Effector CD8-positive, alpha-beta T cell (primary cell): ENCODE data around the gene FANCL.
"Not testable (repeated sequence)": the region's sequence is repeated elsewhere in the genome, so short reads cannot be mapped to it uniquely, and the experiment has no call there.

ENCODE experiments used
- DNase-seq: peaks from one replicate; lab custom pipeline; 2025; lab: John Stamatoyannopoulos, UW

FANCL gene

DNA sequence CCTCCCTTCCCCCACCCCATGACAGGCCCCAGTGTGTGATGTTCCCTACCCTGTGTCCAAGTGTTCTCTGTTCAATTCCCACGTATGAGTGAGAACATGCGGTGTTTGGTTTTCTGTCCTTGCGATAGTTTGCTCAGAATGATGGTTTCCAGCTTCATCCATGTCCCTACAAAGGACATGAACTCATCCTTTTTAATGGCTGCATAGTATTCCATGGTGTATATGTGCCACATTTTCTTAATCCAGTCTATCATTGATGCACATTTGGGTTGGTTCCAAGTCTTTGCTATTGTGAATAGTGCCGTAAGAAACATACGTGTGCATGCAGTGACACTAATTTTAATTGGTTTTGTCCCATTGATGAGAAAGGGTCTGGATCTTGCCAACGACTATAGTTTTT lies 95.4 kb downstream of the FANCL start:
- DNase-seq = not testable (repeated sequence)

DNA sequence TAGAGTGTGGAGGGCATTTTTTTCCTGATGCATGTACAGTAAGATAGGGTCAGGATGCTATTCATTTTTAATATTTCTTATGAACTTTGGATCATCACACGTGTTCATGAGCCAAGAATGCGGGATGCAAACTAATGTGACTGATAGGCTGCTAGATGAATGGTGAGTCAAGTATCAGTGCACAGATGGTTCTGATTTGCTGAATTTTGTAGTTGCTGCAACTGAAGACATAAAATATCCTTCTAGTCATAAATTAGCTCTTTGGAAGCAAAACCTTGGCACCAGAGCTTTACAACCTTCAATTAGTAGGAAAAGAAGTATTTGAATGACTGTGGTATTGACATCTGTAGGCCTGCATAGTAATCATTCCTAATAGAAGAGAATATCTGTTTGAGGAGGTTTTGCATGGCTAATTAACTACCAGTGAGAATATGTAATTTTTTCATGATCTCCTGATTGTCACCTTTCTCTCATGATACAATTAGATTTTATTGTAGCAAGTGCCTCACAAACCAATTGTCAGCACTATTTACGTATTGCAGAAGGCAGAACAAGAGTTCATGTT lies 100.5 kb downstream of the FANCL start:
- DNase-seq = no peak

DNA sequence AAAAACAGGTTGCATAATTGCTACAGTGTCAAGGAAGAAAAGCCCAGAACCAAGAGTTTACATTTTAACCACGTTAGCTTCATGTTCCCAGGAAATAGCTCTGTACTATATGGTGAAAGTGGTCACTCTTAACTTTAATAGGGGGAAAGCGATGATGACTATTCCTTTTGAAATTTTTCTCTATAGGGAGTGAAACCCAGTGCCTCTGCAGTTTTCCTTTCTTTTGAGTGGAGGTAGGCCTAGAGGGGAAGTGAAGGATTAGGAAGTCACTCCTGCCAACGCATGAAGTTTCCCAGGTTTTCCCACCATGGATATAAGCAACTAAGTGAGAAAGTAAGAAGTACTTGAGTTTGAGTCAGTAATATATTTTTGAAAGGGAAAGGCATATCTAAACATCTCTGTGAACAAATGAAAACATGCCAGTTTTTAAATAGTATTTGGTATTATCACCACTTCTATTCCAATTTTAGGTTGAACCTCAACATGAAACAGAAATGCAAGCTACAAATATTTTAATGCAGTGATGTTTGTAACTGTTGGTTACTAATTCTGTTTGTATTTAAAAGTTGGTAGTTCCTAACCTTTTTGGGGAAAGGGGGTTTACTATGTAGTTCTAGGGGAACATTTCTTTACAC lies 102.6 kb downstream of the FANCL start:
- no peak for DNase-seq

DNA sequence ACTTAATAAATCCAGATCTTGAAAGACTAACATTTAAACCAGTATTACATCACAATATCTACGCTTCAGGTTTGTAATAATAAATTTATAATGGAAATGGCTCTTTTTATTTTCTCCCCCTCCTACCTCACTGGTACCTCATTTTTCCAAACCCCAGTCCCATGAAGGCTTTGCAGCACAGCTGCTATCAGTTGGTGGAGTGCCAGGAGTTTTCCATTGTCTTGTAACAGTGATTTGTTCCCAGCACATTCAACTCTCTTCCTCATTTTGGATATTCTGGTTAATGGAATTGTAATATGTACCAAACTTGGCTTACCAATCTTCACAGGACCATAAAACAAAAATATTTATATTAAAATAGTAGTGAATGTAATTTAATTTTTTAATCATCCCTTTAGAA lies 103.3 kb downstream of the FANCL start:
- no peak for DNase-seq

DNA sequence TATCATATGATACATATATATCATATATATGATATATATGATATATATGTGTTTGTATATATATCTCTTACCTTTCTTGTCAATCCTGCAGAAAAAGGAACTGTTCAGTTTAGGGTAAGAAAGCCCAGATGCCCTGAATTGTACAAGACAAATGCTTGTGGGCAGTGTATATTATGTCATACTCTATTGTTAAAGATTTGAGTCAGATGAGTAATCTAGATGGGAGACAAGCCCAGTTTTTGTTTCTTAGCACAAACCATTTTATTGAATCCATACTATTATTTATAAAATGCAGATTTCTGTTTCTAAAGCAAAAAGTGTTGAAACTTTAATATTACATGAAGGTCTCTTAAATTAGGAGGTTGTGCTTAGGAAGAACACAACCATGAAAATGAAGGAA lies 103.9 kb downstream of the FANCL start:
- DNase-seq = no peak

DNA sequence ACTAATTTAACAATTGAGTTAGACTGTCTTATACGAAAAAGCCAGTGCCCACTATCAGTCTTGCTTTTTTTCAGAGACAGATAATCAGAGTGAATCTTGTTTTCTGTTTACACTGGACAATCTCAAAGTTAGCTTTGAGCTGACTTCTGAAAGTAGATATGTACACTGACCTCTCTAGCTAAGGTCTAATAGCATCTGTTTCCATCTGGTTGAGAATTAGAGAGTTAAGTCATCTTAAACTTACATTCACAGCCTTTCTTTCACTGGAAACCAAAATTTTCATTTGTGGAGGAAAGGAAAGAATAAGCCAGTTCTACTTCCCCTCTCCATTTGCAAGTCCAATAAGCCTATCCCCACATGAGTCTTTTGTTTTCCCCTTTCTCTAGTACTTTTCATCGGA lies 105.3 kb downstream of the FANCL start:
- no peak for DNase-seq

DNA sequence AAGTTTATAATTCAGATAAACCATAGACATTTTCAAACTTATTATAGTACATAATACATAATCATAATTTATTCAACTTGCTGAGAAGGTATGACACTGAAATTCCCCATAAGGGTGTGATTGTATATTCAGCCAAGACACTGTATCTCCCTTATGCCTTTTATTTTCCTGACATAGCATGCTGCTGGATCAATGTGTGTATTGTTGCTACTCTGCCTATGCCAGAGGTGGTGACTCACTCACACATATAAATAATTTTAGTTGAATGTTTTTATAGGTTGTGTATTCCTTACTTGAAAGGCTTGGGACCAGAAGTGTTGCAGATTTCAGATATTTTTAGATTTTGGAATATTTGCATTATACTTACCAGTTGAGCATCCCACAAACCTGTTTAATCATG lies 107.7 kb downstream of the FANCL start:
- DNase-seq = no peak

DNA sequence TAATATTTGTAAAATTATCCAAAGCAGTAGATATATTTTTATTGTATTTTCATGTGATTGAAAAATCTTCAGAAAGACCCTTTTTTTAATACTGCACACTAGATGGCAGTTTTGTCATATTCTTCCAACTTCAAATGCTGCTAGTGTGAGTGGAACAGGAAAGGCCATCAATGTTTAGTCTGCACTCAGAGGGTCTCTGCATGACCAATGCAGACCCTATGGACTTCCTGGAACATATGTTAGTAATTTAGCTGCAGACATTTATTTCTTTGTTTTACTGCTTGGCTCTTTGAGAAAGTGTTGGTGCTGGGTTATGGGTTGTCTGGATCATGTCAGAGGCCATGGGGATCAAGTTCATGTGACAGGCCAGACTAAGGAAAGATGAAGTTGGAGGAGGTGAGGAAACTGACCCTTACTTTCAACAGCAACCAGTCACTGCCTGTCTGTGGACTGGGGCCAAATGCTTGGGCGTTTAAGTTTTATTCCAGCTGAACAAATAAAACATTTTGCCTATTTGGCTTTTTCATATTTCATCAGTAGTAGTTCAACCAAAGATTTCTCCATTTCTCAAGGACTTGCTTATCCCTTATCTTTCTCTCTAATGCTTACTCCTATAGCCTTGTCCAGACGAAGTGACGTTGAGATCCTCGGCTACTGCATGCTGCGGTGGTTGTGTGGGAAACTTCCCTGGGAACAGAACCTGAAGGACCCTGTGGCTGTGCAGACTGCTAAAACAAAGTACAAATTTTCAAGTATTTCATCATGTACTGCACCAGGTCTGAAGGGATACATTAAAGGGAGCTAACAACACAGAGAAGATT lies 109.7 kb downstream of the FANCL start:
- DNase-seq = no peak

DNA sequence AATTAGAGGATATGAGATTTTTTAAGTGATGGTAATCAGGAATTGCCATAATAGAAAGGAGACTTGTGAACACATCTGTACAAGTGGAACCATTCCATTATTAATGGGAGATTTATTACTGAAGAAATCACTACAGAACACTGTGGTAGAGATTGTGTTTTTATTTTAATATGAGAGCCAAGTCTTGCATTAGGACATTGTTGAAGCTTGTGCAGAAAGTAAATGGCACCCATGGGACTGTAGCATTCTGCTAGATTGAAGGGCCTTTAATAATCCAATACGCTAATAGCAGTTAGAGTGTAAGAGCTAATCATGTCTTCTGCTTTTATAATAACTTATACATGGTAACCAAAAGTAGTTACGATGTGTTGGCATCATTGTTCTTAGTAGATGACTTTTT lies 110.9 kb downstream of the FANCL start:
- DNase-seq = no peak

DNA sequence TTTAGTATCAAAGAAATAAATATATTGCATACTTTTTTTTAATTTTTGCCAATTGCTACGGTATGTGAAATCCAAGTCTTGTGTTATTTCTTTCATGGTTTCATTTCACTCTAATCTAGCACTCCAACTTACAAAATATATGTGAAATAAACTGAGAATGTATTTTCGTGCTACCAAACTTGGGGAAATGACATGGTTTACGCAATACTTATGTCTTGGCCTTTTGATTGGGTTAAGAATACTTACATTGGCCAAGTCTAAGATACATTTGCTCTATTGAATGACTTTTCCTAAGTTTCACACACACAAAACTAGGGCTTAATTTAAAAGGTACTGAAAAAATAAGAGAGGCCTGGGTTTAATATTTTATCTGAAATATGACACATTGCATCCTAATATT lies 114.0 kb downstream of the FANCL start:
- DNase-seq = no peak

DNA sequence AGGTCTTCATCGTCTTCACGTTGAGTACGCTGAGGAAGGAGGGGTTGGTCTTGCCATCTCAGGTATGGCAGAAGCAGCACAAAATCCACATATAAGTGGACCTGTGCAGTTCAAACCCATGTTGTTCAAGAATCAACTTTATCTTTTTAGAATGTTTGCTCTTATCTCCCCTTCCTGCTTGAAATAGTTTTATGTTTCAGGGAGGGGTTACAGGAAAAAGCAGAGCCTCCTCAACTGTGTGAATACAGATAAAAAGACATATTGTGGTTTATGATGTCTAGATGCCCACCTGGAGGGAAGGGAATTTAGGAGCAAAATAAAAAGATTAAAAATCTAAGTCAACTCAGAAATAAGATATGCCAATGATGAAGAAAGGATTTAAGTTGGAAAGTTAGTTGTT lies 118.6 kb downstream of the FANCL start:
- DNase-seq = no peak

DNA sequence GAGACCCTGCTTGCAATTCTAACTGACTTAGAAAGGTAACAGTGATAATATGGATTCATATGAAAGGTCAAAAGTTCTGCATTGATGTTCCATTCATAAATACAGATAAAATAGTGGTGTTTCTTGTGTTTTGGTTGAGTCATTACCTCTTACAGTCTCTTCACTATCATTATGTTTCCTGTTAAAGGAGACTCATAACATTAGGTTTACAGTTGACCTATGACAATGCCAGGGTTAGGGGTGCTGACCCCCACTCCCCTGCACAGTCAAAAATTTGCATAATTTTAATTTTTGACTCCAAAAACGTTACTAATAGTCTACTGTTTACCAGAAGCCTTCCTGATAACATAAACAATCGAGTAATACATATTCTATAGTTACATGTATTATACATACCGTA lies 119.1 kb downstream of the FANCL start:
- DNase-seq = no peak

DNA sequence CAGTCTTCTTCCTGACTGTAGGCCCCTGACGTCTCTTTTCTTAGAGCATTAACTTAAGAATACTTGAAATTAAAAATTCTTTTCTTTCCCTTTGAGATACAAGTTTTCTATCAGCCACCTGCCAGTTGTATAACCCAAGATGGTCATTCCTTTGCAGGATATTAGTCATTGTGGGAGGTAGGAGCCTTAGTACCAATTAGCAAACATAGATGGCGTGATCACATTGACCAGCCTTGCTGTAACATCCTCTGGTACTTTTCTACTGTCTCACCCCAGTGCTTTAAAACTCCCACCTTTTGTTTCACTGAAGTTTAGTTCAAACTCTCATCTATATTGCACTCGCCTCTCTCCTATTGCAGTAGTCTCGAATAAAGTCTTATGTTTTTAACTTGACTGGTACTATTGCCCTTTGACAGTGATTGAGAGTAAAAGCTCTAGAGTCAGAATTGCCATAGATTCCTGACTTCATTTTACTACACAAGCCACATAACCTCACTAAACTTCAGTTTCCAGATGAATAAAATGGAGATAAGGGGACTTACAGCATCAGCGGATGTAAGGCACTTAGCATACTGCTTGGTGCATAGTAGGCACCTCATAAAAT lies 120.4 kb downstream of the FANCL start:
- DNase-seq = no peak

DNA sequence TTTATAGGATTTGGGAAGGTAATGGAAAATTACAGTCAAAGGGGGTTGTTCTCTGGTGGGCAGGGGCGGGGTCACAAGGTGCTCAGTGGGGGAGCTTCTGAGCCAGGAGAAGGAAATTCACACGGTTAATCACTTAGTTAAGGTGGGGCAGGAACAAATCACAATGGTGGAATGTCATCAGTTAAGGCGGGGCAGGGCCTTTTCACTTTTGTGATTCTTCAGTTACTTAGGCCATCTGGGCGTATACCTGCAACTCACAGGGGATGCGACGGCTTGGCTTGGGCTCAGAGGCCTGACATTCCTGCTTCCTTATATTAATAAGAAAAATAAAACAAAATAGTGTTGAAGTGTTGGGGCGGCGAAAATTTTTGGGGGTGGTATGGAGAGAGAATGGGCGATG lies 127.6 kb downstream of the FANCL start:
- not testable (repeated sequence) for DNase-seq

DNA sequence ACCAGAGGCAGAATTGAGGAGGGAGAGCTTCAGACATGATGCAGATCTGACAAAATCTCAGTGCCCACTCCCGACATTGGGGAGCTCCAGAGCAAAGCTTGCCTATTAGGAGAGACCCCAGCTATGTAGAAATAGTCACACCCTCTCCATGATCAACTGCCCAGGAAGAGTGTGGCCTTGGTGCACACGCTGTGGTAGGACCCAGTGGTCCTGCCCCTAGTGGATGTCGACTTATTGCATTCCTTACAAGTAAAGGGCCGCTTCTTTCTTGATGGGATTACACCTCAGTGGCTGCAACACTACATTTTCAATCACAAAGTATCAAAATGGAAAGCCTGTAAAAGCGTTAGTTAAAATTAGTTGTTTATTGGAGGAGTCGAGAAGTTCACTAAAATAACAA lies 130.4 kb downstream of the FANCL start:
- DNase-seq = no peak

DNA sequence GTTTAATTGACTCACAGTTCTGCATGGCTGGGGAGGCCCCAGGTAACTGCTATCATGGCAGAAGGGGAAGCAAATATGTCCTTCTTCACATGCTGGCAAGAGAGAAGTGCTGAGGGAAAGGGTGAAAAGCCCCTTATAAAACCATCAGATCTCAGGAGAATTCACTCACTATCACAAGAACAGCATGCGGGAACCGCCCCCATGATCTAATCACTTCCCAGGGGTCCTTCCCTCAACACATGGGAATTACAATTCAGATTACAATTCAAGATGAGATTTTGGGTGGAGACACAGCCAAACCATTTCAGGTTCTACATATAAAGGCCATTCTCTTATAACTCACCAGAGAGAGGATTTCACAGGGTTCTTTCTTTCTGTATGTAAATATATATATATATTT lies 131.6 kb downstream of the FANCL start:
- DNase-seq = no peak
